DND-41 (cell line): ENCODE results near the gene MPL.

Experiments
- CTCF ChIP-seq: IDR thresholded peaks from 2 replicates; pipeline ENCODE4 v1.5.1; 2012; ENCODE audit warnings: borderline replicate concordance, low read length, moderate library complexity, mild to moderate bottlenecking; ENCODE audit not compliant: poor library complexity, severe bottlenecking; ENCODE audit errors: extremely low read depth
- EZH2 ChIP-seq: IDR thresholded peaks from 3 replicates; pipeline ENCODE4 v1.6.1; 2012; ENCODE audit warnings: borderline replicate concordance, low read depth, mild to moderate bottlenecking, moderate library complexity, low read length, inconsistent platforms; ENCODE audit not compliant: severe bottlenecking

GRCh38 chr1:43300378-43301094 is 37.1 kb upstream of the MPL start, which contains the start of gene TIE1:
- TF ChIP-seq EZH2 (no peak), CTCF (no peak)
